MM.1S (cell line): Measurements from ENCODE around the gene TMCC1.

Source experiments
- DNase-seq: peaks from one replicate; pipeline ENCODE4 v3.0.0-alpha.2; 2015
- H2AFZ ChIP-seq: fragments of 300-600 bp; sonication (generic); 2 replicates; pipeline ENCODE4 v1.6.0; 2016; ENCODE audit warnings: antibody characterized with exemption, low read length
- H3F3A ChIP-seq: fragments of 300-600 bp; sonication (generic); 2 replicates; pipeline ENCODE4 v1.6.1; 2016; ENCODE audit warnings: mild to moderate bottlenecking, antibody characterized with exemption, low read length, moderate library complexity, mixed read lengths; ENCODE audit not compliant: insufficient read depth
- H3K27ac ChIP-seq: fragments of 300-600 bp; sonication (generic); 2 replicates; pipeline ENCODE4 v1.5.1; 2016; ENCODE audit warnings: mild to moderate bottlenecking, low read length
- H3K27me3 ChIP-seq: fragments of 300-600 bp; sonication (generic); replicated peaks from 2 replicates; pipeline ENCODE4 v1.6.0; 2016; ENCODE audit warnings: low read length; ENCODE audit not compliant: insufficient read depth
- H3K36me3 ChIP-seq: fragments of 300-600 bp; sonication (generic); replicated peaks from 2 replicates; pipeline ENCODE4 v1.6.1; 2016; ENCODE audit warnings: mild to moderate bottlenecking, low read length, mixed read lengths; ENCODE audit not compliant: insufficient read depth
- H3K4me1 ChIP-seq: fragments of 300-600 bp; sonication (generic); 2 replicates; pipeline ENCODE4 v1.6.1; 2016; ENCODE audit warnings: low read length, mixed read lengths
- H3K4me2 ChIP-seq: fragments of 300-600 bp; sonication (generic); 2 replicates; pipeline ENCODE4 v1.6.0; 2016; ENCODE audit warnings: low read depth, low read length
- H3K4me3 ChIP-seq: fragments of 300-600 bp; sonication (generic); 2 replicates; pipeline ENCODE4 v1.5.1; 2016; ENCODE audit warnings: low read length, mixed read lengths
- H3K79me2 ChIP-seq: fragments of 300-600 bp; sonication (generic); 2 replicates; pipeline ENCODE4 v1.6.1; 2016; ENCODE audit warnings: mixed run types, low read length, mixed read lengths
- H3K9ac ChIP-seq: fragments of 300-600 bp; sonication (generic); 2 replicates; pipeline ENCODE4 v1.6.1; 2016; ENCODE audit warnings: low read length, mixed read lengths
- H3K9me2 ChIP-seq: fragments of 300-600 bp; sonication (generic); replicated peaks from 2 replicates; pipeline ENCODE4 v1.6.1; 2016; ENCODE audit warnings: mild to moderate bottlenecking, low read length, mixed read lengths; ENCODE audit not compliant: insufficient read depth
- H3K9me3 ChIP-seq: fragments of 300-600 bp; sonication (generic); replicated peaks from 2 replicates; pipeline ENCODE4 v1.6.1; 2016; ENCODE audit warnings: mild to moderate bottlenecking, low read length, mixed read lengths; ENCODE audit not compliant: insufficient read depth
- H4K20me1 ChIP-seq: fragments of 300-600 bp; sonication (generic); 2 replicates; pipeline ENCODE4 v1.6.1; 2016; ENCODE audit warnings: mild to moderate bottlenecking, low read length, moderate library complexity, mixed read lengths; ENCODE audit not compliant: insufficient read depth
- EZH2 ChIP-seq: fragments of 300-600 bp; sonication (generic); optimal IDR thresholded peaks from 2 replicates; pipeline ENCODE3; 2017; ENCODE audit warnings: low read depth, mild to moderate bottlenecking, antibody characterized with exemption, low read length, mixed read lengths
- EZH2phosphoT487 ChIP-seq: fragments of 300-600 bp; sonication (generic); IDR thresholded peaks from 2 replicates; pipeline ENCODE4 v1.6.1; 2018; ENCODE audit warnings: antibody characterized with exemption, low read length
- TF ChIP-seq, protein P1 (sequence below): fragments of 300-600 bp; sonication (generic); IDR thresholded peaks from 2 replicates; pipeline ENCODE4 v1.5.1; 2016; ENCODE audit warnings: antibody characterized with exemption, low read length, mixed read lengths

TMCC1 gene

GRCh38 chr3:129602309-129602708 is 291.2 kb downstream of the TMCC1 start:
- no peak overlapping the region for H3K9ac ChIP-seq
- no peaks in the 10 kb centered on the region for H4K20me1 ChIP-seq

GRCh38 chr3:129601713-129602112 is 291.8 kb downstream of the TMCC1 start:
- H3K79me2 ChIP-seq: no peaks in the 10 kb centered on the region
- H3K36me3 ChIP-seq: no peaks in the 10 kb centered on the region
- DNase-seq: no peak
- no peaks in the 10 kb centered on the region for H4K20me1 ChIP-seq
- TF ChIP-seq, protein P1, sequence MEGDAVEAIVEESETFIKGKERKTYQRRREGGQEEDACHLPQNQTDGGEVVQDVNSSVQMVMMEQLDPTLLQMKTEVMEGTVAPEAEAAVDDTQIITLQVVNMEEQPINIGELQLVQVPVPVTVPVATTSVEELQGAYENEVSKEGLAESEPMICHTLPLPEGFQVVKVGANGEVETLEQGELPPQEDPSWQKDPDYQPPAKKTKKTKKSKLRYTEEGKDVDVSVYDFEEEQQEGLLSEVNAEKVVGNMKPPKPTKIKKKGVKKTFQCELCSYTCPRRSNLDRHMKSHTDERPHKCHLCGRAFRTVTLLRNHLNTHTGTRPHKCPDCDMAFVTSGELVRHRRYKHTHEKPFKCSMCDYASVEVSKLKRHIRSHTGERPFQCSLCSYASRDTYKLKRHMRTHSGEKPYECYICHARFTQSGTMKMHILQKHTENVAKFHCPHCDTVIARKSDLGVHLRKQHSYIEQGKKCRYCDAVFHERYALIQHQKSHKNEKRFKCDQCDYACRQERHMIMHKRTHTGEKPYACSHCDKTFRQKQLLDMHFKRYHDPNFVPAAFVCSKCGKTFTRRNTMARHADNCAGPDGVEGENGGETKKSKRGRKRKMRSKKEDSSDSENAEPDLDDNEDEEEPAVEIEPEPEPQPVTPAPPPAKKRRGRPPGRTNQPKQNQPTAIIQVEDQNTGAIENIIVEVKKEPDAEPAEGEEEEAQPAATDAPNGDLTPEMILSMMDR: no peak
- TF ChIP-seq EZH2phosphoT487: no peak
- no peak for TF ChIP-seq EZH2
- H3K27ac ChIP-seq: no peak overlapping the region
- H3K4me3 ChIP-seq: no peak overlapping the region
- H3K9me3 ChIP-seq: no peaks in the 10 kb centered on the region
- H3K9me2 ChIP-seq: no peaks in the 10 kb centered on the region
- H3K27me3 ChIP-seq: peaks cover 10% of the 10 kb centered on the region
- H2AFZ ChIP-seq: no peak overlapping the region
- H3K4me1 ChIP-seq: 0 out of 2 replicates have a peak, but pooled peaks cover 2% of the 10 kb centered on the region
- no peak overlapping the region for H3K9ac ChIP-seq
- no peaks in the 10 kb centered on the region for H3F3A ChIP-seq
- H3K4me2 ChIP-seq: no peak overlapping the region

More at GRCh38 chr3:129602309-129602708, 291.2 kb downstream of the TMCC1 start:
- Histone ChIP-seq H3K9me2 (no peaks in the 10 kb centered on the region), H2AFZ (no peak overlapping the region), H3K27ac (no peak overlapping the region), H3K27me3 (peaks cover 14% of the 10 kb centered on the region), H3K4me1 (0 out of 2 replicates have a peak, but pooled peaks cover 2% of the 10 kb centered on the region), H3K4me2 (no peak overlapping the region), H3K9me3 (no peaks in the 10 kb centered on the region), H3K36me3 (no peaks in the 10 kb centered on the region), H3K79me2 (no peaks in the 10 kb centered on the region), H3F3A (no peaks in the 10 kb centered on the region), H3K4me3 (no peak overlapping the region)
- no peak for DNase-seq
- no peak for TF ChIP-seq EZH2
- TF ChIP-seq, protein P1: no peak

DNA sequence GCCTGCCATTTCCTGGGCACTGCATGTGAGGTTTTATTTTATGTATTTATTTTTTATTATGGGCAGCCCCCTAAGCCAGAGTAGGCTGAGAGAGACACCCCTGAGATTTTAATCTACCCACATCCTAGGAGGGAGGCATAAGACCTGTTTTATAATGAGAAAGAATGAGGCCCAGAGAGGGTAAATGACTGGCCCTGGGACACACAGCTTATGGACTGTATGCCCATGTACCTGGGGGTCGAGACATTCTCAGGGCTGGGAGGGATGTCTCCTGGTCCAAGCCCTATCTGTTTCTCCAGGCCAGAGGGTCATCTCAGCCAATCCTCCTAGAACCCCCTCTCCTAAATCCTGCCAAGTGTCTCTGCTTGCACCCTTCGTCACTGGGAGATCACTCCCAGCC is 293.2 kb downstream of the TMCC1 start:
- TF ChIP-seq, protein P1: no peak
- no peak for TF ChIP-seq EZH2
- TF ChIP-seq EZH2phosphoT487: no peak
- Histone ChIP-seq H3K9ac (no peak overlapping the region), H3K36me3 (no peaks in the 10 kb centered on the region), H3K27ac (no peak overlapping the region), H3K79me2 (no peaks in the 10 kb centered on the region), H3K4me3 (no peak overlapping the region), H3K9me2 (no peaks in the 10 kb centered on the region), H3K9me3 (no peaks in the 10 kb centered on the region), H3F3A (no peaks in the 10 kb centered on the region), H3K4me2 (no peak overlapping the region), H3K27me3 (peaks cover under 1% of the 10 kb centered on the region; the same call in 1 of the 2 replicates), H2AFZ (no peak overlapping the region), H3K4me1 (no peaks in the 10 kb centered on the region), H4K20me1 (no peaks in the 10 kb centered on the region)
- DNase-seq: no peak
